HuH-7.5 (cell line): ENCODE results near the gene GHR.

Experiments
- DNase-seq: peaks from one replicate; pipeline ENCODE4 v3.0.0; 2011; ENCODE audit warnings: low spot score

Gene GHR

DNA sequence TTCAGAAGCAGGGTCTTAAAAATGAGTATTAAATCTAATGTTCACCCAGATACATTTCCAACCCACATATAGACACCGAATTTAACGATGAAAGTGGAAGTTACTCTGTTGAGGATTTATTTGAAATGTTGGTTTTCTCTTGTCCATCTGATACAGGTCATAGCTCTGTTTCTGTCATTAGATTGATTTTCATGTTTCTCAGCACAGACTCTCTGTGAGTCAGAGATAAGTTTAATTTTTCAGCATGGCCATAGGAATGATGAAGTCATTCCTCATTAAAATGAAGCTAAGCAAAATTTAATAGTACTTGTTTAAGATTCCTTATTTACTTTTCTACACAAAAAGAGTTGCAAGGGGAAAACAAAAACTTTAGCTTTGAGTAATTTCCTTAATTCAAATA lies 38.8 kb downstream of the GHR start:
- no peak for DNase-seq

DNA sequence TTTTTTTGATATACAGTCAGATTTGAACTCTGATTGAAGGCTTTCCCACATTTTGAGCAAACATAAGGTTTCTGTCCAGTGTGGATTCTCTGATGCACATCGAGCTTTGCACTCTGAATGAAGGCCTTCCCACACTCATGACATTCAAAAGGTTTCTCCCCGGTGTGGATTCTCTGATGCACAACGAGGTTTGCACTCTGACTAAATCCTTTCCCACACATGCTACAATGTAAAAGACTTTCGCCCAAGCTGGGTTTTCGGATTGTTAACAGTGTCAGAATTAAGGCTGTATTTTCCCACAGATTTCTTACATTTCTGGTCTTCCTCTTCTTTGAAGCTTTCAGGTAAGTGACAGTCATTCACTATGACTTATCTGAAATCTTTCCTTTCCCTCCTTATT lies 44.3 kb downstream of the GHR start:
- DNase-seq: no peak

DNA sequence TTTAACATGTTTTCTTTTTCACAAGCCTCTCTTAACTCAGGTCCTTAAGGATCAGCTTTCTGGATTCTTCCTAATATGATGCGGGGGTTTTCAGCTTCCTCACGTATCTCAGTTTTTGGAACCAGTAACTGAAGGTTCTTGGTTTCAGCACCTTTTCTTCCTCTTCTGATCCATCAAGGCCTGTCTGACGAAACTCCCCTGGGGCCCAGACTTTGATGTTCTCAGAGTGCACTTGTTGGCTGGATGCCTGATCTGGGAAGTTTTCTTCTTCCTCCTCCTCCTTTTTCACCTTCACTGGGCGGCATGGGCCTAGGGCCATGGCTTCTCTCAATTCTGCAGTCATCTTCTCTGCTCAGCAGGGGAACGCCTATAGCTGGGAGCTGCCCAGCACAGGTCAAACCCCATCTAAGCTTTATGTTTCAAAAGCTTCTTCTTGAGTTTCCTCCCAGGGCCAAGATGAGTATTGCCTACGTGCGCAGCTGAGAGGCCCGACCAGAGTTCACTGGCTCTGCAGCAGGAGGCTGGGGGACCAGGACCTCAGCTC lies 44.8 kb downstream of the GHR start:
- no peak for DNase-seq

DNA sequence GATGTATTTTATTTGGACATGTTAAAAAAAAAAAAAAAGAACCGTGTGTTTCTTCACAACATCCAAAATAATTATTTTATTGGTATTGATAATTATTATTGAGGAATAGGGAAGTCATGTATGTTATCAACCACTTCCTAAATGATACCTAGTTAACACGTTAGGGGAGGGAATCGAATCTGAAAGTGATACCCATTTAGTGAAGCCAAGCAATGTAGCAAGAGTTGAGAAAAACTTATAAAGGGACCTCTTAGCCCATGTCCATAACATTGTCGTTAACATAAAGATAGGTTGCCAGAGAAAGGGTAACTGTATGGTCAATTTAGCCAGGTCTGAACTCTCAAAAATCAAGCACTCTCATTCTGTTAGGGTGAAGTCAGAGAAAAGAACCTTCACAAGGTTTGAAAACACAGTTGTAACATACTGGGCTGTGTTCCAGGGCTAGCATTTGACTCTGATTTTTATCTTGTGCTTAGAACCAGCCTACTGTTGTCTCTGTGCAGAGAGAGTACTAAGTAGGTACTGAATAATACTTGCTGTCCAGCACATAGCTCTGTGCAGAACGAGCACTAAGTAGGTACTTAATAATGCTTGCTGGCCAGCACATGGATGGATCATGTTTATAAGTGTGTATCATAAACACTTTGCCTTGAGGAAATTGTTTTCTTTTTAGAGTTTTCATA lies 60.4 kb downstream of the GHR start:
- DNase-seq: no peak

DNA sequence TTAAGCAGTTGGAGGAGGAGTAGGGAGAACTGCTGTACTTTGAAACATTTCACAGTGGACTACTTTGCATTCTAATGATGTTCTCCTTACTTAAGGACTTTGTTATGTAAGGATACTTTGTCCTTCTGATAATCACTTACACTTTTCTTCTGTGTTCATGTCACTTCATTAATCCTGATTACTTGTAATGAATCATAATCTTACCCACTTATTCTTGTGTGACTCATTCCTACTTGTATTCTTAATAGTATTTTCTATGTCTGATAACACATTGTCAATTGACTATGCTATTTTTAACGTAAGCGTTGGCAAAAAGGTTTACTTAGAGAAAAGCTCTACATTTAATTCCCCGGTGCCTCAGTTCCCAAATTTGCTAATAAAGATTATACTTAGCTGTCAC lies 63.8 kb downstream of the GHR start:
- no peak for DNase-seq

DNA sequence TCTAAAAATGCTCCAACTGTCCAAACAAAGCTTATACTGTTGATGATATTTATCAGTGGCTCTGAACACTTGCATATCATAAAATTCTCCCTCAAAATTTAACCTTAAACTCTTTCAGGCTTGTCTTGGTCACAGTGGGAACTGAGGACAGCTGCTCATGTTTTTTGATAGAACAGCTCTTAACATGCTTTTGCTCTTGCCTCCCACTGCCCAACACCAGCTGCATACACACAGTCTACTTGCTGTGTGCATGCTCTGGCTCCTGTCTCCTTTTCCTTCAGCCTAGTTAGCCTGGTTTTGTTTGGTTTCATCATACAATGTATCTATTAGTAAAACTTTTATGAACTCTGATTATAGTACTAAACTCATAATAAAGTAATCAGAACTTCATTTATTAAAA lies 64.6 kb downstream of the GHR start:
- DNase-seq: no peak

DNA sequence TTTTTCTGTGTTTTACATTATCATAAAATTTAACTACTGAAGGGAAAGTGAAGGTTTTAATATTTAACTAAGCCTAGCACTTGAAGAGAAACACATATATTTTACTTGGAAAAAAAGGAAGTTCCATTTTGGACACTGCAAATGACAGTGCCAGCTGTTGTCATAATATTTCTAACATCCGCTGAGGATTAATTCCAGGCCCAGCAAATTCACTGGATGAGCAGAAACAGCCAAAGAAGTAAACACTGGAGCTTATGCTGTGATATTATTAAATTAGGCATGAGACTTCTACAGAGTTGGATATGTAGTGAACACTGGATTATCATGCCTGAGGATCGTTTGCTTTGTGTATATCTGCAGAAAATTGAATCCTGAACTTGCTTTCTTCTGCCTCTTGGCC lies 67.6 kb downstream of the GHR start:
- DNase-seq: no peak

DNA sequence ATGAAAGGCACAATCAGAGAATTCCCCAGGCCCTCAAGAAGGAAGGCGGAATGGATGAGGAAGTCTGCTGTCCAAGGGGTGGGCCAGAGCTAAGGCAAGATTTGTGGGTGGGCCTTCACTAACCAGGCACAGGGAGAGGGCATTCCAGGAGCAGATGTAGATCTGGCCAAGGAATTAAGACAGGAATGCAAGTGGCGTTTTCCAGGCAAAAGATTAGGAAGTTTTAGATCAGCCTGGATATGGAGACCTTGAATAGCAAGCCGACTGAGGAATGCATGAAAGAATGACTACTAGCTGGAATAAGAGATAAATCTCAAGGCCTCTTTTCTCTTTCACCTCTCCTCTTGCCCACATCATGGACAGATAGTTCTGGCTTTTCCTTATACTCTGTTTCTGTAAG lies 68.5 kb downstream of the GHR start:
- DNase-seq: no peak

DNA sequence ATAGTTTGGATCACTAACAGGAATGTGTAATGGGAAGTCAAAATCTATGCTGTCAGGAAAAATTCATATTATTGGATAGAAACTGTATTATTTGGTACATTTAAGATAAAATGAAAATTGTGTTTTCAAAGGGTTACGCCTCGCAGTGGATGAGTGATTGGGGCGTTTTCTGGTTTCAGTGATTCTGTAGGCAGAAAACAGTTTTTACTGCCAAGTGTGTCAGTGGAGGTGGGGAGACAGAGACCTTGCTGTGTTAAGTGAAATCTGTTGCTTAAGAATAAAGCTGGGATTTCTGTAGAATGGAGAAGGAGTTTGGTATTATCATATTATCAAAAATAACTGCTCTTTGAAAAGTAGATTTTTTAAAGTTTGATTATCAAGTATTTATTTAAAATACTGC lies 69.7 kb downstream of the GHR start:
- DNase-seq: no peak

DNA sequence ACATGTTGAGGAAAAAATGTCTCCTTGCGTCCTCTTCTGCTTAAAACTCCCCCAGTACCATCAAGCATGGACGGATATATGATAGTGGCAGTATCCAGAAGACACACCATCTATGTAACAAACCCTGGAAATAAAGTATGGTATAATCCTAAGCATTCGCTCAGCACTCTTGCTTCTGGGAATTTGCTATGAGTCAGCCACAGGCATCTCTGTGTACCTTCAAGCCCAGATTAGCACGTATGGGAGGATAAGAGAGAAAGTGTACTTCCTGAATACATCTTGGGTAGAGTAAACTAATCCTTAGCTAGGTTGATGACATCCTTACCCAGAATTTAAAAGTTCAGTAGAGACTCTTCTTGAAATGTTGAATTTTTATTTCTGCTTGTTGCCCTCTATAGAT lies 71.2 kb downstream of the GHR start:
- DNase-seq: no peak

DNA sequence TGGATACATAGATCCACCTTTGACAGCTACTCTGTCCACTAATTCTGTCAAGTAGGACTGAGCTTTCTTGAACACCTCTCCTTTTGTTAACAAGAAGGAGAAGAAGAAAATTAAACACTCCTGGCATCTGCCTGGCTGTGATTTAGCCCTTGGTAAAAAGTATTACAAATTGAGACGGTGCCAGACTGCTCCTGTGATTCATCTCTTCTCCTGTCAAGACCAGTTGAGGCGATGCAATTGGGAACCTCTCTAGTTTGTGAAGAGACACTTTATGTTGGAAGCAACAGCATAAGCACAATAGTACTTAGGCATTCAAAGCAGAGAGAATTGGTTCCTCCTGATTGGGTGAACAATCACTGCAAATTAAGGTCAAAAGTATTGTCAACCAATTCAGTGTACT lies 72.7 kb downstream of the GHR start:
- DNase-seq: no peak

DNA sequence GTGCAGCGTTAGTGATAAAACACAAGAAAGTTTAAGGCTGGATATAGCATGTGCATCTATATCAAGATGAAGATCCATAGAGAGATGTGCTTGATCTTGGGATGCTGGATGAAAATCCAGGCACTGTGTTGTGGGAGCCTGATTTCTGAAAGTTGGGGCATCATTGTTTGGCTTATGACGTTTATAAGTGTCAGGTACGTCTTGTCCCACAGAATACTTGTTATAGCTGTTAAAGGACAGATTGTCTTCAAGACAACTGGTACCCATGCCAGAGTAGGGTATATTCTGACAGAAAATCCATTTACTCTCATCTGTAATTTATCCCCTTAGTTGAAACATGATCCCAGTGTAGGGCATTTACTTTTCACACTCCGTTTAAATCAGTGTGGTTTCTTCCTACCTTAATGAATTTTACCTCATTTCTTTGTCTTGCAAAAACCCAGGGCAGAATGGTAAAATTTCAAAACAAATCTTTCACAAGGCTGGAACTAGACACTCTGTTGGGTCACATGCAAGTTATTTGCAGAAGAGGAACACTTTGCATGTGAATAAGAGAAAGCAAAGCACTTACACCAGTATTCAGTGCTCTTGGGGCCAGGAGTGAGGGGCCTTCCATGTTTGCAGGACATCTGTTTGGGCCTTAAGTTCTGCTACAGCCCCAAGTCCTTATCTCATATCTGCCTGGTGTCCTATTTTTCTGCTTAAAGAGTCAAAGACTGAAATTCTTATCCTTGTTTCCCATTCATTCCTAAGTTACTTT lies 73.3 kb downstream of the GHR start:
- no peak for DNase-seq

DNA sequence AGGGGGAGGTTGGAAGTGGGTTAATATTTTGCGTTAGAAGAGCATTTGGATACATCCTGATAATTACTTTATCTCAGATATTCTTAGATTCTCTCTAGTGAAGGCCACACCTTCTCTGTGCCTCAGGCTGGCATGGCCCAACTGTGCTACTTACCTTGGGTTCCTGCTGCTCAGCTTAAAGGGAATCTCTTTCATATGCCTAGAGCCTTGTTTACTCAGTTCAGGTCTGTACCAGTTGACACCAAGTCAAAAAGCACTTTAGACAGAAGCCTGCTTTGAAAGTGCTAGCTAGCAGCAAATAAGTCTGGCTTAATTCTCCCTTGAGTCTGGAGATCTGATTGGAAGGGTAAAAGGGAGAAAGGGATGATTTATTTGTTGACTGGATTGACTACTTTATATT lies 74.8 kb downstream of the GHR start:
- no peak for DNase-seq

DNA sequence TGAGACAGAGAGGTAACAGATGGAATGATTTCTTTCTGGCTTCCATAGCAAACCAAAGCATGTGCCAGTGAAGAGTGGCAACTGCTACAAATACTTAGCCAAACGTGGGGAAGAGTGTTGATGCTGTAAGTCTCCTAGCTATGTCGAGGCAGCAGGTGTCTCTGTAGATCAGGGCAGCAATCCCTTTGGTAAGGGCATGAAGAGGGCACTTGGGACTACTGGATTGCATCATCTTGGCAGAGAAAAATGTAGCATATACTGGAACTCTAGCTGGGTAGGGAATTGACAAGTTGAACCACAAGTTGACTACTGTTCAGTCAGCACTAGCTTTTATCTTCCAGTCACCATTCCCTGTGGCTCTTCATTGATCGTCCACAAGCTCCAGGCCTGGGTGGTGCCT lies 75.8 kb downstream of the GHR start:
- DNase-seq: no peak

DNA sequence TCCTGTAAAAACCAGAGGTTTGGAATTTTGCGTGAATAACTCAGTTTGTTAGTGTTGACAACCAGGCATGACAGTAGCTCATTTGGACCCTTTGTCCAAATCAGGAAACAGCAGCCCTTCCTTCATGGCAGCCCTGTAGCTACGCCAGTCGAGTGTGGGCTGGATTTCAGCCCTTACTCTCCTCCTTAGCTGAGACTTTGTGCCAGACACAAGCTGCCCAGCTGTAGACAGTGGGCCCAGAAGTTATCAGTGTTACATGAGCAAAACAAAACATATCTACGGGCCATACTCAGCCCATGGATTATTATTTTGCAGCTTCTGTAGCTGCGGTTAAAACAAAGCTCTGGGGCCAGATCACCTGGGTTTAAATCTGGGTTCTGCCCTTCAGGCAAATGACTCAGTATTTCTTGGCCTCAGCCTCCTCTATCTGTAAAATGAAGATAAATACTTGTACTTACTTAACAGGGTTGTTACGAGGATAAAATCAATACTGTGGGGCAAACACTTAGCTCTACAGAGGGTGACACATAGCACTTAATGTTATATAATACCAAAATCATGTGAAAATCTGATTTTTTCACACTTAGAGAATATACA lies 76.9 kb downstream of the GHR start:
- no peak for DNase-seq

DNA sequence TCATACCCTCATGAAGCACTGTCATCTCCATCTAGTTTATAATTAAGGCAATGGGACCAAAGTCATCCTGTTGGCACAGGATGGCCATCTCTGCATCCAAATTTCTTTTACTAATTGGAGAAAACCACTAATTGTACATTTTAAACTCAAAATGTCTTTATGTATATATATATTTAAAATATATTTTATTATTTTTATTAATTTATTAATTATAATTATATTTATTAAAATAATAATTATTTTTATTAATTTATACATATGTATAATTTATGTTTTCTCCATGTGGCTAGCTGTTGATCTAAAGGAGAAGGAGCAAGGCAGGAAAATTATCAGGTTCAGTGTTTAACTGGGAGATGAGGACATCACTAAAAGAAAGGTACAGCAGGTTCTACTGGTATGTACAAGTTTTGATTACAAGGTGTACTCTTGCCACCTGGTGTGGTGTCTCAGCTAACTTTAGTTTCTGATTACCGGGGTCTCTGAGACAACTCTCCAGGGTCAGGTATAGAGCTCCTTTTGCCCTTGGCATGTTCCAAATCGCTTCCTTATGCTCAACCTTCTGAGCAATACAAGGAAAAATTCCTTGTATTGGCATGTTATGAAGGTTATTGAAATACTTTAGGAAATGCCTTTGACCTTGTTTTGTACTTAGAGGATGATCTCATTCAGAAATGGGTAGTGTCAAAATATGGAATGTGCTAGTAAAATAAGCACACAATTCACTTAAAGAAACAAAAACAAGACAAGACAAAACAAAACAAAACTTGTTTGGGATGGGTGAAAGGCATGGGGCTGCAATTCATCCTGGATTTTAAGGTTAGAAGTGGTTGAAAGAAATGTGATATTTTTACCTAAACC lies 79.6 kb downstream of the GHR start:
- no peak for DNase-seq

DNA sequence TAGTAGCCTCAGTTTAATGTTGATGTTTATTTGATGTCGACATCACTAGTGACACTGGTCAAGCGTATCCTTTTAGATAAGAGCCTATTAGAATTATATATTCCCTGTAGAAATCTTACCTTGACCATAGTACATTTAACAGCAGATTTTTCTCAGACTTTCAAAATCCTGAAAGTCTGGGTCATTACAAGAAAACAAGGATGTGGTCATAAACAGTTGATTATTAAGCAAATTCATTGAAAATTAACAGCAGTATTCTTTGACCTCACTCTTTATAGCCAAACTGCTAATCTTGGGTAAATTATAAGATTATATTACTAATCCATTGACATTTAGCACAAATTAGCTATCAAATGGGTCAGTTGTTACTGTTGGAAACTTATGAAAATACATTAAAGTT lies 83.4 kb downstream of the GHR start:
- DNase-seq: no peak

DNA sequence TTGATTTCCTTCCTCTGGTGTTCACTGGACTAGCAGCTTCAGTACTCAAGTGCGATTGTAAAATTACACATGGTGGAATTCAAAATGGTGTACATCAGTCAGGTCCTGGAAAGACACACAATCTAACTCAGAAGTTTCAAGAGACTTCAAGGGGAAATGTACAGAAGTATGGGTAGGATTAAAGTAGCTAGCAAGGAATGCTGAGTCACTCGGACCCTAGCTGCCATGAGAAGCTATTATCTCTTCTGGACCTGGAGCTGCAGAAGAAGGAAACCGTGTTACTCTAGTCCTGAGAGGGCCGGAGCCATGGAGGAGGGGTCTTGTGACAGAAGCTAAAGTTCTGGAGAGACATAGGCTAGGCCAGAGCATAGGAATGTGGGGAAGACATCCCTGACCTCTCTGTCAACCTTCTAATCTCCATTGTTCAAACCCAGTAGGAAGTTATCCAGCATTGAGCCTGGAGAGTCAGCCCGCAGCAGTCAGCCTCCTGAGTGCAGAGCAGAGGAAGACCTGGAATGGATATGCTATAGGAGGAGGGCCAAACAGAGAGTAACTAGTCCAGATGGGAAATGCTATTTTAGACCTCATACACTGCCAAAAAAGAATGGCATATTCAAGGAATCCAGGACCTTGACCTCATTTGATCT lies 84.3 kb downstream of the GHR start:
- DNase-seq: no peak

DNA sequence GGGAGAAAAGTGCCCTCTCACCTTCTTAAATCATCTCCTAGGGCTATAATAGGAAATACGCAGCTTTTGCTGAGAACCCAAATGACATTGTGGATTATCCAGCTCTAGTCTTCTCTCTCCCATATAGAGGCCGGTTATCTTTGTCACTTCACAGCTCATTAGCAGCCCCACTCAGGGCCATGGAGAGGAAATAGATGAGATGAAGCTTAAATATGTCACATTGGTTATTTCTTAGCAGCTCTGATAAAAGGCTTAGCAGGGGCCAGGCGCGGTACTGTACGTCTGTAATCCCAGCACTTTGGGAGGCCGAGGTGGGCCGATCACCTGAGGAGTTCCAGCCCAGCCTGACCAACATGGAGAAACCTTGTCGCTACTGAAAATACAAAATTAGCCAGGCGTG lies 90.0 kb downstream of the GHR start:
- DNase-seq: no peak

DNA sequence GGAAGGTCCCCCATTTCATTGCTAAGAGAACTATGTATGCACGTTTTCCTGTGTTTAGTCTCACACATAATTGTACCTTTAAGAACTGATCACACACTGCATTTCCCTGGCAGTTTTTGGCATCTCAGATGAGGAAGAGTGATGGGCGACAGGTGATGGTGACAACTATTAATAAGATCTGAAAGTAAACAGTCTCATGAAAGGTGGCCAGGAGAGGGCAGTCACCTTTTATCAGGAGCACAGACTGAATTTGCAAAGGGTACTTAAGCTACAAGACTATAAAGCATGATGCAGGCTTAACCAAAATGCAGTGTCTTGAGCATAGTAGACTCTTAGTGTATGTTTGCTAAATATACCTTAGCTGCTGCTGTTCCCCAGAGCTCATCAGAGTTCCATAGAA lies 91.5 kb downstream of the GHR start:
- DNase-seq: no peak

DNA sequence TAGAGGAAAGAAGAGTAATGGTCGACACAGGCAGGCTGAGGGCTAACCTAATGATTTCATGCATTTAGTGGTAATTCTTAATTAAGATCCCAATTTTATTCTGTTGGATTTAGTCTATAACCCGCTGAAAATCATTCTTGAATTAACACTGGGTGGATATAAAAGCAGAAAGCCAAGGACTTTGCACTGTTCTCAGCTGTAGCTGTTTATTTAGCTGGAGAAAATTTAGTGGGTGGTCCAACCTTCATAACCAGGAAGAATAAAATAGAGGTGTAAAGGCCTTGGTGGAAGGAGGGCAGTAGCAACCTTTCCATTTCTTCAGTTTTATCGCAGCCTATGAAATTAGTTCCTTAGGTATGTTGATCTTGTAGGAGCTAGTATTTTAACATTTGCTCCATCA lies 92.3 kb downstream of the GHR start:
- no peak for DNase-seq
